ENCODE measurements around the gene OR52E5. TPM values are rescaled to one million over a fixed set of nuclear protein-coding genes. Genes with fewer than 3 reads are reported as not detected.

Gene OR52E5
- total RNA-seq, 1 donor = not detected

- no peak for DNase-seq (ENCODE audit: low read depth)
- H3K4me3 ChIP-seq (ENCODE audit: low read depth, low read length) = no peak overlapping the region
- no peak for TF ChIP-seq CTCF (IDR thresholded peaks at IDR 0.05; ENCODE audit: insufficient read depth, low read depth, low read length)
These were observed 37.6 kb downstream of the OR52E5 start for GRCh38 chr11:5930614-5931013.

- no peak for DNase-seq (ENCODE audit: low read depth)
- no peak for TF ChIP-seq CTCF (IDR thresholded peaks at IDR 0.05; ENCODE audit: insufficient read depth, low read depth, low read length)
These were observed 38.1 kb downstream of the OR52E5 start for GRCh38 chr11:5931061-5931460.

GRCh38 chr11:5932671-5933070, 39.7 kb downstream of the OR52E5 start:
- no peak overlapping the region for H3K4me3 ChIP-seq (ENCODE audit: low read depth, low read length)
- TF ChIP-seq CTCF (IDR thresholded peaks at IDR 0.05; ENCODE audit: insufficient read depth, low read depth, low read length) = no peak
- DNase-seq (ENCODE audit: low read depth) = no peak

More at GRCh38 chr11:5931061-5931460, 38.1 kb downstream of the OR52E5 start:
- no peak overlapping the region for H3K4me3 ChIP-seq (ENCODE audit: low read depth, low read length)

- DNase-seq (ENCODE audit: low read depth) = no peak
- no peak overlapping the region for H3K4me3 ChIP-seq (ENCODE audit: low read depth, low read length)
- TF ChIP-seq CTCF (IDR thresholded peaks at IDR 0.05; ENCODE audit: insufficient read depth, low read depth, low read length) = no peak
These were observed 40.1 kb downstream of the OR52E5 start for GRCh38 chr11:5933116-5933515.

GRCh38 chr11:5937868-5938602, 45.0 kb downstream of the OR52E5 start:
- TF ChIP-seq CTCF (IDR thresholded peaks at IDR 0.05; ENCODE audit: insufficient read depth, low read depth, low read length) = no peak
- no peak overlapping the region for H3K4me3 ChIP-seq (ENCODE audit: low read depth, low read length)
- DNase-seq (ENCODE audit: low read depth) = no peak

GRCh38 chr11:5938603-5938965, 45.6 kb downstream of the OR52E5 start:
- TF ChIP-seq CTCF (IDR thresholded peaks at IDR 0.05; ENCODE audit: insufficient read depth, low read depth, low read length) = no peak
- no peak for DNase-seq (ENCODE audit: low read depth)
- no peak overlapping the region for H3K4me3 ChIP-seq (ENCODE audit: low read depth, low read length)

- TF ChIP-seq CTCF (IDR thresholded peaks at IDR 0.05; ENCODE audit: insufficient read depth, low read depth, low read length) = no peak
- no peak overlapping the region for H3K4me3 ChIP-seq (ENCODE audit: low read depth, low read length)
- DNase-seq (ENCODE audit: low read depth) = no peak
These were observed 47.7 kb downstream of the OR52E5 start for GRCh38 chr11:5940748-5941147.

All from fibroblast of villous mesenchyme (primary cell).